HepG2 (cell line): Measurements from ENCODE around the gene IER2. TPM values are rescaled to one million over a fixed set of nuclear protein-coding genes. Genes with fewer than 3 reads are reported as not detected.

Experiments used
- ARID2 ChIP-seq: sonication (generic); formaldehyde crosslinking; IDR thresholded peaks from 2 replicates; pipeline ENCODE4 v1.8.1; 2022; ENCODE audit warnings: mild to moderate bottlenecking, missing genetic modification reagents, borderline replicate concordance
- ARID4A ChIP-seq: sonication (generic); formaldehyde crosslinking; IDR thresholded peaks from 2 replicates; pipeline ENCODE4 v1.5.0; 2020; ENCODE audit warnings: mild to moderate bottlenecking, missing genetic modification reagents, borderline replicate concordance
- BHLHE40 ChIP-seq: IDR thresholded peaks from 2 replicates; pipeline ENCODE4 v1.6.1; 2011; ENCODE audit warnings: low read length, improper control_type of control experiment
- ERF ChIP-seq: IDR thresholded peaks from 2 replicates; pipeline ENCODE4 v1.6.1; 2018; ENCODE audit warnings: missing biosample characterization, missing genetic modification reagents
- FOXO1 ChIP-seq: sonication (generic); formaldehyde crosslinking; IDR thresholded peaks from 2 replicates; pipeline ENCODE4 v1.4.0; 2020; ENCODE audit warnings: missing genetic modification reagents
- GABPB1 ChIP-seq: IDR thresholded peaks from 2 replicates; pipeline ENCODE4 v1.6.1; 2016; ENCODE audit warnings: mild to moderate bottlenecking, missing genetic modification reagents, moderate library complexity, missing compliant biosample characterization
- GATAD2A ChIP-seq: IDR thresholded peaks from 2 replicates; pipeline ENCODE4 v1.6.1; 2016
- HNRNPH1 ChIP-seq: fragments of 200-400 bp; formaldehyde crosslinking; optimal IDR thresholded peaks from 2 replicates; pipeline ENCODE3; 2017; ENCODE audit warnings: mild to moderate bottlenecking, low read depth, low read length
- JUND ChIP-seq: sonication (generic); formaldehyde crosslinking; IDR thresholded peaks from 2 replicates; pipeline ENCODE4 v1.8.0; 2022; ENCODE audit warnings: mild to moderate bottlenecking, missing genetic modification reagents
- NFRKB ChIP-seq: fragments of 450-650 bp; IDR thresholded peaks from 2 replicates; pipeline ENCODE4 v1.6.1; 2017
- NONO ChIP-seq, 2 experiments: fragments of 450-650 bp in 1 of 2; sonication (generic) in 1 of 2; formaldehyde crosslinking in 1 of 2; IDR thresholded peaks in 1 of 2; conservative IDR thresholded peaks in 1 of 2; 2 replicates each; pipeline versions ENCODE4 v1.6.1 to v1.8.0; 2017 to 2022; ENCODE audit warnings: mild to moderate bottlenecking in 1 of 2, missing genetic modification reagents in 1 of 2, moderate library complexity in 1 of 2
- NR1H2 ChIP-seq: sonication (generic); formaldehyde crosslinking; IDR thresholded peaks from 2 replicates; pipeline ENCODE4 v1.8.1; 2022; ENCODE audit warnings: low read depth, missing genetic modification reagents, borderline replicate concordance
- PRPF4 ChIP-seq: fragments of 200-400 bp; formaldehyde crosslinking; IDR thresholded peaks from 2 replicates; pipeline ENCODE4 v1.6.1; 2016; ENCODE audit warnings: low read length, low read depth; ENCODE audit not compliant: poor library complexity, severe bottlenecking
- SIN3A ChIP-seq: IDR thresholded peaks from 2 replicates; pipeline ENCODE4 v1.6.1; 2011; ENCODE audit warnings: low read depth, mild to moderate bottlenecking, control low read depth, low read length, borderline replicate concordance
- SIX4 ChIP-seq: sonication (generic); formaldehyde crosslinking; IDR thresholded peaks from 2 replicates; pipeline ENCODE4 v1.4.0; 2020; ENCODE audit warnings: missing genetic modification reagents
- ZFP1 ChIP-seq: IDR thresholded peaks from 2 replicates; pipeline ENCODE4 v1.6.1; 2016
- ZFX ChIP-seq: sonication (generic); formaldehyde crosslinking; IDR thresholded peaks from 2 replicates; pipeline ENCODE4 v1.4.0; 2020; ENCODE audit warnings: mild to moderate bottlenecking, low read depth, missing genetic modification reagents, moderate library complexity
- ZNF331 ChIP-seq: sonication (generic); formaldehyde crosslinking; IDR thresholded peaks from 2 replicates; pipeline ENCODE4 v1.4.0; 2020; ENCODE audit warnings: missing genetic modification reagents
- ZNF580 ChIP-seq: IDR thresholded peaks from 2 replicates; pipeline ENCODE4 v1.6.1; 2016; ENCODE audit warnings: low read depth, borderline replicate concordance
- ZNF790 ChIP-seq: sonication (generic); formaldehyde crosslinking; IDR thresholded peaks from 2 replicates; pipeline ENCODE4 v1.8.0; 2022; ENCODE audit warnings: missing genetic modification reagents, mild to moderate bottlenecking, borderline replicate concordance
- ZNF800 ChIP-seq: sonication (generic); formaldehyde crosslinking; IDR thresholded peaks from 2 replicates; pipeline ENCODE4 v1.4.0; 2020; ENCODE audit warnings: missing genetic modification reagents
- polyA plus RNA-seq, 8 experiments: library from polyadenylated mRNA; depleted of rRNA in 3 of 8; stranded (reverse) in 7 of 8; unstranded in 1 of 8; fragments of >200 nt; fragmentation: Illumina TruSeq in 4 of 8; extraction: Trizol in 4 of 8; gene quantifications; 2 replicates each; pipeline versions ENCODE4 v1.2.1 to v1.2.3, GENCODE V29; 2011 to 2016; ENCODE audit warnings: low read depth in 4 of 8, missing spikeins in 1 of 8, mixed read lengths in 1 of 8; ENCODE audit not compliant: insufficient read depth in 1 of 8
- total RNA-seq, 5 experiments: library from RNA; depleted of rRNA; stranded (reverse); fragments of >200 nt; fragmentation: Illumina TruSeq; extraction: Trizol; gene quantifications; 2 replicates each; pipeline ENCODE4 v1.2.3, GENCODE V29; 2016; ENCODE audit warnings: low read depth in 1 of 5

The IER2 gene
- total and polyA plus RNA-seq, 2 of the 13 experiments (the other 11 are each of a cell fraction or from before 2014, with no cell fraction given) = 10.1 to 14.3 TPM

GRCh38 chr19:13152974-13153568 is 2.9 kb downstream of the IER2 start (continued):
- peak; percentile 49; the same call in 1 of the 2 replicates for TF ChIP-seq ARID4A (CRISPR knock-in tag)
- TF ChIP-seq ARID2 (CRISPR knock-in tag) = 0 out of 2 replicates have a peak, but pooled peaks have one; percentile 20
- no peak; the same call in 1 of the 2 replicates for TF ChIP-seq GATAD2A (CRISPR knock-in tag)
- TF ChIP-seq GABPB1 = peak; percentile 73; the same call in 1 of the 2 replicates
- 0 out of 2 replicates have a peak, but pooled peaks have one; percentile 56 for TF ChIP-seq ZNF790 (CRISPR knock-in tag)
- TF ChIP-seq ZFX = no peak; the same call in 1 of the 2 replicates
- 0 out of 2 replicates have a peak, but pooled peaks have one; percentile 15 for TF ChIP-seq ZFP1 (CRISPR knock-in tag)
- TF ChIP-seq NFRKB = no peak
- peak; percentile 49; the same call in 1 of the 2 replicates for TF ChIP-seq SIX4 (CRISPR knock-in tag)
- no peak for TF ChIP-seq HNRNPH1
- TF ChIP-seq ERF = peak; percentile 56
- TF ChIP-seq PRPF4 = peak; percentile 1
- TF ChIP-seq ZNF800 (CRISPR knock-in tag) = 0 out of 2 replicates have a peak, but pooled peaks have one; percentile 72
- no peak for TF ChIP-seq NONO (IDR thresholded peaks at IDR 0.05)
- peak; percentile 46; the same call in 1 of the 2 replicates for TF ChIP-seq NONO (CRISPR knock-in tag; conservative IDR thresholded peaks at IDR 0.05)
- TF ChIP-seq FOXO1 (CRISPR knock-in tag) = 0 out of 2 replicates have a peak, but pooled peaks have one; percentile 26
- TF ChIP-seq JUND (CRISPR knock-in tag) = peak; percentile 38; the same call in 1 of the 2 replicates
- peak; percentile 49; the same call in 1 of the 2 replicates for TF ChIP-seq BHLHE40
- 0 out of 2 replicates have a peak, but pooled peaks have one; percentile 21 for TF ChIP-seq ZNF331 (CRISPR knock-in tag)
- TF ChIP-seq ZNF580 = peak; percentile 64
- peak; percentile 77; the same call in 1 of the 2 replicates for TF ChIP-seq SIN3A
- 0 out of 2 replicates have a peak, but pooled peaks have one; percentile 32 for TF ChIP-seq NR1H2
